GM13976 (cell line): ENCODE results near the gene SH2B2.

Experiments
- DNase-seq: peaks from one replicate; pipeline ENCODE4 v3.0.0; 2012; ENCODE audit warnings: low spot score
- CTCF ChIP-seq: IDR thresholded peaks from 2 replicates; pipeline ENCODE4 v1.5.1; 2012; ENCODE audit warnings: borderline replicate concordance, mild to moderate bottlenecking; ENCODE audit not compliant: insufficient read depth; ENCODE audit errors: extremely low read depth, missing control alignments, control extremely low read depth
- in situ Hi-C: fragments of 300-500 bp; cut with MboI; formaldehyde crosslinking; loops from one replicate; pipeline ENCODE4 v1.12.0; 2022; ENCODE audit warnings: low sequenced_read_pairs, mixed read lengths, inconsistent platforms; ENCODE audit not compliant: unreplicated experiment

Gene SH2B2

GRCh38 chr7:102286237-102287110 lies at the start of gene SH2B2:
TSS of gene SH2B2 (plus strand) at chr7:102286868. CDS start at chr7:102300551, 13,683 bp downstream.
- TF ChIP-seq CTCF, result no peak
- peak; percentile 86 for DNase-seq
- in situ Hi-C loops, result loop anchor here (5.0 kb wide), 1 partner anchor 101 kb away; no protein-coding TSS in a partner anchor

- TF ChIP-seq CTCF, result no peak
- in situ Hi-C loops, result loop anchor here (5.0 to 10.0 kb wide), 2 partner anchors 425 to 552 kb away; partner anchors contain the start of gene CUX1
- no peak for DNase-seq
These were observed 47.4 kb upstream of the SH2B2 start for GRCh38 chr7:102239206-102239820.

GRCh38 chr7:102241431-102241830 lies 45.2 kb upstream of the SH2B2 start:
- DNase-seq, result no peak
- TF ChIP-seq CTCF, result no peak
- in situ Hi-C loops, result no loop called here

- in situ Hi-C loops, result no loop called here
- no peak for TF ChIP-seq CTCF
- DNase-seq, result no peak
These were observed 42.1 kb upstream of the SH2B2 start for GRCh38 chr7:102244601-102245000.

- in situ Hi-C loops, result no loop called here
- TF ChIP-seq CTCF, result no peak
- DNase-seq, result no peak
These were observed 38.6 kb upstream of the SH2B2 start for GRCh38 chr7:102248081-102248455.

GRCh38 chr7:102248456-102249395 lies 37.9 kb upstream of the SH2B2 start:
- in situ Hi-C loops, result no loop called here
- no peak for TF ChIP-seq CTCF
- no peak for DNase-seq
